K562 (cell line): ENCODE results near the gene CNOT10. TPM values are rescaled to one million over a fixed set of nuclear protein-coding genes. Genes with fewer than 3 reads are reported as not detected.
"Not testable (repeated sequence)": the region's sequence is repeated elsewhere in the genome, so short reads cannot be mapped to it uniquely, and the experiment has no call there.

Source experiments
- ATAC-seq: fragments of 200-7000 bp; cut with Tn5 transposase; 3 replicates; pipeline ENCODE4 v1.9.1; 2020; ENCODE audit warnings: moderate library complexity
- BruUV-seq: library from RNA; stranded (reverse); fragments of 400-500 nt; replicated peaks from 2 replicates; lab custom pipeline; 2021; lab: Mats Ljungman, UMichigan
- CTCF ChIA-PET: fragments of 300-600 bp; formaldehyde crosslinking; extraction: SDS; loops from one replicate; lab custom pipeline; 2021; ENCODE audit warnings: low intra/inter-chr PET ratio; lab: Yijun Ruan, JAX
- POLR2A ChIA-PET: fragments of 300-600, 350-650 bp; sonication (Branson Sonifier 250); formaldehyde crosslinking; extraction: SDS; loops from one replicate; lab custom pipeline; 2021; ENCODE audit warnings: antibody characterized with exemption, inconsistent platforms; lab: Yijun Ruan, JAX
- DNase-seq, 4 experiments: peaks; one replicate each; pipeline versions ENCODE4 v3.0.0 to v3.0.0-alpha.2; 2011 to 2018; ENCODE audit warnings: low spot score in 3 of 4, mixed read lengths in 3 of 4; ENCODE audit errors: extremely low read depth in 1 of 4
- FAIRE-seq: peaks from 2 replicates; lab custom pipeline; 2011; peaks lifted over from hg19 to GRCh38; lab: Jason Lieb, UNC
- H2AFZ ChIP-seq: 2 replicates; pipeline ENCODE4 v1.6.0; 2011; ENCODE audit warnings: low read depth, low read length, control low read depth, inconsistent platforms
- H3K27ac ChIP-seq: fragments of 200-600 bp; 3 replicates; pipeline ENCODE4 v1.8.0; 2011; ENCODE audit warnings: low read depth, mild to moderate bottlenecking, control low read depth, inconsistent platforms, low read length, moderate library complexity, mixed read lengths; ENCODE audit errors: extremely low read depth
- H3K27me3 ChIP-seq, 2 experiments: fragments of 300-600 bp in 1 of 2; 2 replicates in 1 of 2; 3 replicates in 1 of 2; pipeline versions ENCODE4 v1.6.0 to v1.8.0; 2011; ENCODE audit warnings: inconsistent platforms in 2 of 2, low read length in 2 of 2, mild to moderate bottlenecking in 1 of 2, mixed read lengths in 1 of 2, moderate library complexity in 1 of 2; ENCODE audit not compliant: control insufficient read depth in 2 of 2, insufficient read depth in 2 of 2
- H3K36me3 ChIP-seq: fragments of 300-600 bp; 3 replicates; pipeline ENCODE4 v1.8.0; 2011; ENCODE audit warnings: mild to moderate bottlenecking, low read length, inconsistent platforms; ENCODE audit not compliant: control insufficient read depth, insufficient read depth
- H3K4me1 ChIP-seq, 2 experiments: fragments of 200-600 bp in 1 of 2; replicated peaks in 1 of 2; 2 replicates in 1 of 2; 3 replicates in 1 of 2; pipeline versions ENCODE4 v1.5.1 to v1.8.0; 2011; ENCODE audit warnings: inconsistent platforms in 2 of 2, low read length in 2 of 2, mild to moderate bottlenecking in 1 of 2, mixed read lengths in 1 of 2, moderate library complexity in 1 of 2; ENCODE audit not compliant: control insufficient read depth in 2 of 2, insufficient read depth in 2 of 2
- H3K4me2 ChIP-seq: 2 replicates; pipeline ENCODE4 v1.6.1; 2011; ENCODE audit warnings: low read length, control low read depth, inconsistent platforms, mixed read lengths; ENCODE audit not compliant: insufficient read depth
- H3K4me3 ChIP-seq: fragments of 200-600 bp; sonication (generic), shearing (Covaris generic); 2 replicates; pipeline ENCODE4 v1.5.1; 2016; ENCODE audit warnings: control low read depth, inconsistent platforms
- H3K79me2 ChIP-seq: fragments of 200-600 bp; 3 replicates; pipeline ENCODE4 v1.8.0; 2011; ENCODE audit warnings: low read length, inconsistent platforms; ENCODE audit not compliant: control insufficient read depth, insufficient read depth
- H3K9ac ChIP-seq, 2 experiments: 2 replicates each; pipeline versions ENCODE4 v1.6.0 to v1.6.1; 2011; ENCODE audit warnings: low read depth in 2 of 2, low read length in 2 of 2, control low read depth in 1 of 2, inconsistent platforms in 1 of 2, mild to moderate bottlenecking in 1 of 2, mixed read lengths in 1 of 2; ENCODE audit not compliant: insufficient read depth in 1 of 2
- H3K9me1 ChIP-seq: one replicate; pipeline ENCODE4 v1.6.0; 2011; ENCODE audit warnings: inconsistent platforms, mild to moderate bottlenecking, low read length, moderate library complexity; ENCODE audit not compliant: control insufficient read depth, insufficient read depth
- H3K9me3 ChIP-seq: replicated peaks from 2 replicates; pipeline ENCODE4 v1.5.1; 2011; ENCODE audit warnings: low read depth, low read length, inconsistent platforms; ENCODE audit not compliant: control insufficient read depth, insufficient read depth
- H4K20me1 ChIP-seq: replicated peaks from 2 replicates; pipeline ENCODE4 v1.6.1; 2011; ENCODE audit warnings: low read length, inconsistent platforms, mixed read lengths; ENCODE audit not compliant: control insufficient read depth, insufficient read depth
- ARID1B ChIP-seq: fragments of 450-650 bp; IDR thresholded peaks from 2 replicates; pipeline ENCODE4 v1.6.1; 2016; ENCODE audit warnings: antibody characterized with exemption, mild to moderate bottlenecking, inconsistent platforms
- DNMT1 ChIP-seq: fragments of 450-650 bp; IDR thresholded peaks from 2 replicates; pipeline ENCODE4 v1.6.1; 2016; ENCODE audit warnings: antibody characterized with exemption, mild to moderate bottlenecking
- HDGF ChIP-seq: fragments of 450-650 bp; IDR thresholded peaks from 2 replicates; pipeline ENCODE4 v1.6.1; 2016
- HLTF ChIP-seq: fragments of 450-650 bp; IDR thresholded peaks from 2 replicates; pipeline ENCODE4 v1.6.1; 2016
- NBN ChIP-seq: fragments of 450-650 bp; IDR thresholded peaks from 2 replicates; pipeline ENCODE4 v1.6.1; 2016; ENCODE audit warnings: low read depth, mild to moderate bottlenecking
- NCOA2 ChIP-seq, 2 experiments: fragments of 450-650 bp; IDR thresholded peaks; 2 replicates each; pipeline ENCODE4 v1.6.1; 2018; ENCODE audit warnings: mild to moderate bottlenecking in 2 of 2, moderate library complexity in 1 of 2; ENCODE audit not compliant: partially characterized antibody in 2 of 2
- PHB2 ChIP-seq: fragments of 450-650 bp; IDR thresholded peaks from 2 replicates; pipeline ENCODE4 v1.6.1; 2017; ENCODE audit warnings: low read depth
- SREBF2 ChIP-seq: sonication (generic); formaldehyde crosslinking; IDR thresholded peaks from 2 replicates; pipeline ENCODE4 v1.4.0; 2020; ENCODE audit warnings: mild to moderate bottlenecking, missing genetic modification reagents
- THRAP3 ChIP-seq: fragments of 450-650 bp; IDR thresholded peaks from 2 replicates; pipeline ENCODE4 v1.6.1; 2016; ENCODE audit warnings: mild to moderate bottlenecking, inconsistent platforms, borderline replicate concordance
- WGBS: fragments of 100-300 bp; shearing (Covaris generic); methylation state at CpG from one replicate; pipeline ENCODE4 v1.1.6; 2016; ENCODE audit warnings: low coverage, mixed read lengths; ENCODE audit not compliant: insufficient coverage; ENCODE audit errors: missing lambda C conversion rate; 5-methylcytosine and 5-hydroxymethylcytosine counted together
- in situ Hi-C: fragments of 300-500 bp; cut with MboI; formaldehyde crosslinking; loops from 4 replicates; pipeline ENCODE4 v1.15.0; 2018; ENCODE audit warnings: inconsistent platforms, mixed read lengths
- intact Hi-C: fragments of 100-400 bp; cut with micrococcal nuclease; formaldehyde crosslinking; loops from 2 replicates; pipeline ENCODE4 v1.14.2; 2022
- polyA plus RNA-seq, 8 experiments: library from polyadenylated mRNA; depleted of rRNA in 4 of 8; stranded (reverse) in 5 of 8; unstranded in 3 of 8; fragments of >200 nt; fragmentation: Nextera tagmentation in 2 of 8; fragmentation: Illumina TruSeq in 1 of 8; extraction: Ambion mirVana in 2 of 8; extraction: Trizol in 1 of 8; gene quantifications; 2 replicates each; pipeline versions ENCODE4 v1.2.1 to v1.2.3, GENCODE V29; 2011 to 2014; ENCODE audit warnings: inconsistent platforms in 1 of 8, missing spikeins in 1 of 8
- total RNA-seq, 7 experiments: library from RNA; depleted of rRNA in 6 of 7; stranded (reverse); fragments of >200 nt in 6 of 7; fragmentation: Illumina TruSeq in 2 of 7; extraction: Trizol in 2 of 7; gene quantifications; 2 replicates each; pipeline versions ENCODE4 v1.2.1 to v1.2.3, GENCODE V29; 2011 to 2021; ENCODE audit warnings: low replicate concordance in 1 of 7
- TF ChIP-seq, protein P1 (sequence below), 2 experiments: fragments of 450-650 bp in 1 of 2; sonication (generic) in 1 of 2; formaldehyde crosslinking in 1 of 2; IDR thresholded peaks; 2 replicates each; pipeline versions ENCODE4 v1.7.1 to v1.9.0; 2016 to 2022; ENCODE audit warnings: inconsistent platforms in 1 of 2, mild to moderate bottlenecking in 1 of 2, missing genetic modification reagents in 1 of 2
- TF ChIP-seq, protein P2 (sequence below): fragments of 450-650 bp; IDR thresholded peaks from 2 replicates; pipeline ENCODE4 v1.6.1; 2016; ENCODE audit warnings: borderline replicate concordance

The CNOT10 gene
- total and polyA plus RNA-seq, 9 of the 15 experiments (the other 6 are each of a cell fraction or from before 2014, with no cell fraction given): 35.7 to 114 (median 81.9) TPM

DNA sequence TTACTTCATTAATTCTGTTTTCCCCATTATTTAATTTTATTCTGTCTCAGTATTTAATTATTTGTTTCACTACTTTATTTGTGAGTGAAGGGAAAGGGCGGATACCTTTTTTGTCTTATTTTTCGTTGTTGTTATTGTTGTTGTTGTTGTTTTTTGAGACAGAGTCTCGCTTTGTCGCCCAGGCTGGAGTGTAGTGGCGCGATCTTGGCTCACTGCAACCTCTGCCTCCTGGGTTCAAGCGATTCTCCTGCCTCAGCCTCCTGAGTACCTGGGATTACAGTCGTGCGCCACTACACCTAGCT lies 96.9 kb downstream of the CNOT10 start:
- 84% methylated on average over 7 of the region's 9 CpGs for WGBS
- H3K27ac ChIP-seq, in situ Hi-C loops, ATAC-seq, H3K9me1 ChIP-seq, H3K36me3 ChIP-seq, H4K20me1 ChIP-seq, H3K79me2 ChIP-seq, DNase-seq, H3K4me3 ChIP-seq, H3K4me2 ChIP-seq, H3K27me3 ChIP-seq, H3K9me3 ChIP-seq, FAIRE-seq: not testable (repeated sequence)
- TSS peak; percentile 19 for BruUV-seq
- 0 out of 4 replicates have a peak overlapping the region, but pooled peaks of 1 of the 2 experiments have one; percentile 69 for H3K9ac ChIP-seq
- CTCF ChIA-PET: interaction anchor here (0.9 to 1.2 kb wide), 2 partner anchors 152 to 283 kb away, joined by 4 to 5 read pairs; no protein-coding TSS in a partner anchor
- intact Hi-C loops: loop anchor here (1.0 to 5.0 kb wide), 3 partner anchors 50 to 272 kb away; no protein-coding TSS in a partner anchor
- H2AFZ ChIP-seq: peak overlapping the region; percentile 67
- POLR2A ChIA-PET: interaction anchor here (0.6 to 1.9 kb wide), 5 partner anchors 8 to 341 kb away, joined by 3 to 8 read pairs (median 4); no protein-coding TSS in a partner anchor
- peaks cover 4 to 20% of the 10 kb centered on the region in 2 experiments; a peak in 4 of 5 replicates for H3K4me1 ChIP-seq
- 0 out of 2 replicates have a peak, but pooled peaks have one; percentile 45 for TF ChIP-seq HDGF
- TF ChIP-seq DNMT1: 0 out of 2 replicates have a peak, but pooled peaks have one; percentile 55
- TF ChIP-seq, protein P1, sequence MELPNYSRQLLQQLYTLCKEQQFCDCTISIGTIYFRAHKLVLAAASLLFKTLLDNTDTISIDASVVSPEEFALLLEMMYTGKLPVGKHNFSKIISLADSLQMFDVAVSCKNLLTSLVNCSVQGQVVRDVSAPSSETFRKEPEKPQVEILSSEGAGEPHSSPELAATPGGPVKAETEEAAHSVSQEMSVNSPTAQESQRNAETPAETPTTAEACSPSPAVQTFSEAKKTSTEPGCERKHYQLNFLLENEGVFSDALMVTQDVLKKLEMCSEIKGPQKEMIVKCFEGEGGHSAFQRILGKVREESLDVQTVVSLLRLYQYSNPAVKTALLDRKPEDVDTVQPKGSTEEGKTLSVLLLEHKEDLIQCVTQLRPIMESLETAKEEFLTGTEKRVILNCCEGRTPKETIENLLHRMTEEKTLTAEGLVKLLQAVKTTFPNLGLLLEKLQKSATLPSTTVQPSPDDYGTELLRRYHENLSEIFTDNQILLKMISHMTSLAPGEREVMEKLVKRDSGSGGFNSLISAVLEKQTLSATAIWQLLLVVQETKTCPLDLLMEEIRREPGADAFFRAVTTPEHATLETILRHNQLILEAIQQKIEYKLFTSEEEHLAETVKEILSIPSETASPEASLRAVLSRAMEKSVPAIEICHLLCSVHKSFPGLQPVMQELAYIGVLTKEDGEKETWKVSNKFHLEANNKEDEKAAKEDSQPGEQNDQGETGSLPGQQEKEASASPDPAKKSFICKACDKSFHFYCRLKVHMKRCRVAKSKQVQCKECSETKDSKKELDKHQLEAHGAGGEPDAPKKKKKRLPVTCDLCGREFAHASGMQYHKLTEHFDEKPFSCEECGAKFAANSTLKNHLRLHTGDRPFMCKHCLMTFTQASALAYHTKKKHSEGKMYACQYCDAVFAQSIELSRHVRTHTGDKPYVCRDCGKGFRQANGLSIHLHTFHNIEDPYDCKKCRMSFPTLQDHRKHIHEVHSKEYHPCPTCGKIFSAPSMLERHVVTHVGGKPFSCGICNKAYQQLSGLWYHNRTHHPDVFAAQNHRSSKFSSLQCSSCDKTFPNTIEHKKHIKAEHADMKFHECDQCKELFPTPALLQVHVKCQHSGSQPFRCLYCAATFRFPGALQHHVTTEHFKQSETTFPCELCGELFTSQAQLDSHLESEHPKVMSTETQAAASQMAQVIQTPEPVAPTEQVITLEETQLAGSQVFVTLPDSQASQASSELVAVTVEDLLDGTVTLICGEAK (IDR thresholded peaks at IDR 0.05): peak; percentile 23; the same call in 1 of the 2 replicates
- TF ChIP-seq, protein P1 (CRISPR knock-in tag; IDR thresholded peaks at IDR 0.05): not testable (repeated sequence)
- peak; percentile 88; the same call in 1 of the 2 replicates for TF ChIP-seq THRAP3
- TF ChIP-seq SREBF2: 0 out of 2 replicates have a peak, but pooled peaks have one; percentile 2
- TF ChIP-seq NCOA2 (IDR thresholded peaks at IDR 0.05; ENCODE audit: partially characterized antibody in 2 of 2): peak in 1 of 2 experiments; percentile 51
- TF ChIP-seq, protein P2, sequence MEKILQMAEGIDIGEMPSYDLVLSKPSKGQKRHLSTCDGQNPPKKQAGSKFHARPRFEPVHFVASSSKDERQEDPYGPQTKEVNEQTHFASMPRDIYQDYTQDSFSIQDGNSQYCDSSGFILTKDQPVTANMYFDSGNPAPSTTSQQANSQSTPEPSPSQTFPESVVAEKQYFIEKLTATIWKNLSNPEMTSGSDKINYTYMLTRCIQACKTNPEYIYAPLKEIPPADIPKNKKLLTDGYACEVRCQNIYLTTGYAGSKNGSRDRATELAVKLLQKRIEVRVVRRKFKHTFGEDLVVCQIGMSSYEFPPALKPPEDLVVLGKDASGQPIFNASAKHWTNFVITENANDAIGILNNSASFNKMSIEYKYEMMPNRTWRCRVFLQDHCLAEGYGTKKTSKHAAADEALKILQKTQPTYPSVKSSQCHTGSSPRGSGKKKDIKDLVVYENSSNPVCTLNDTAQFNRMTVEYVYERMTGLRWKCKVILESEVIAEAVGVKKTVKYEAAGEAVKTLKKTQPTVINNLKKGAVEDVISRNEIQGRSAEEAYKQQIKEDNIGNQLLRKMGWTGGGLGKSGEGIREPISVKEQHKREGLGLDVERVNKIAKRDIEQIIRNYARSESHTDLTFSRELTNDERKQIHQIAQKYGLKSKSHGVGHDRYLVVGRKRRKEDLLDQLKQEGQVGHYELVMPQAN: 0 out of 2 replicates have a peak, but pooled peaks have one; percentile 38
- 0 out of 2 replicates have a peak, but pooled peaks have one; percentile 3 for TF ChIP-seq NBN
- peak; percentile 18 for TF ChIP-seq ARID1B
- peak; percentile 42; the same call in 1 of the 2 replicates for TF ChIP-seq PHB2
- TF ChIP-seq HLTF: 0 out of 2 replicates have a peak, but pooled peaks have one; percentile 15
